Loucy (cell line): Measurements from ENCODE around the gene IL12A.

Source experiments
- H2AFZ ChIP-seq: fragments of 200-600 bp; sonication (generic); 2 replicates; pipeline ENCODE4 v1.6.0; 2016; ENCODE audit warnings: antibody characterized with exemption, mild to moderate bottlenecking, low read length, moderate library complexity
- H3F3A ChIP-seq: fragments of 200-600 bp; 2 replicates; pipeline ENCODE4 v1.6.0; 2016; ENCODE audit warnings: antibody characterized with exemption, low read depth, mild to moderate bottlenecking
- H3K27me3 ChIP-seq: fragments of 200-600 bp; sonication (generic); 2 replicates; pipeline ENCODE4 v1.6.1; 2014; ENCODE audit warnings: low read length, mild to moderate bottlenecking; ENCODE audit not compliant: insufficient read depth, poor library complexity, severe bottlenecking
- H3K36me3 ChIP-seq: fragments of 200-600 bp; sonication (generic); 2 replicates; pipeline ENCODE4 v1.6.1; 2016; ENCODE audit warnings: low read length; ENCODE audit not compliant: insufficient read depth
- H3K4me1 ChIP-seq: fragments of 200-600 bp; sonication (generic); 2 replicates; pipeline ENCODE4 v1.5.1; 2014; ENCODE audit warnings: low read length, mild to moderate bottlenecking; ENCODE audit not compliant: insufficient read depth, poor library complexity, severe bottlenecking
- H3K4me2 ChIP-seq: fragments of 200-600 bp; sonication (generic); 2 replicates; pipeline ENCODE4 v1.6.0; 2014; ENCODE audit warnings: antibody characterized with exemption, low read length, low read depth, mild to moderate bottlenecking; ENCODE audit not compliant: poor library complexity, severe bottlenecking
- H3K4me3 ChIP-seq: fragments of 200-600 bp; sonication (generic); 2 replicates; pipeline ENCODE4 v1.5.1; 2014; ENCODE audit warnings: low read length, mild to moderate bottlenecking, mixed read lengths; ENCODE audit not compliant: poor library complexity, severe bottlenecking
- H3K79me2 ChIP-seq: fragments of 200-600 bp; sonication (generic); 2 replicates; pipeline ENCODE4 v1.6.1; 2014; ENCODE audit warnings: low read length; ENCODE audit not compliant: insufficient read depth
- H3K9ac ChIP-seq: fragments of 200-600 bp; sonication (generic); 2 replicates; pipeline ENCODE4 v1.6.0; 2014; ENCODE audit warnings: mild to moderate bottlenecking, low read depth, low read length, moderate library complexity; ENCODE audit not compliant: poor library complexity, severe bottlenecking
- H3K9me2 ChIP-seq: fragments of 200-600 bp; sonication (generic); replicated peaks from 2 replicates; pipeline ENCODE4 v1.6.1; 2016; ENCODE audit warnings: low read depth, low read length, mixed read lengths
- H3K9me3 ChIP-seq: fragments of 200-600 bp; sonication (generic); 2 replicates; pipeline ENCODE4 v1.6.1; 2014; ENCODE audit warnings: mild to moderate bottlenecking, antibody characterized with exemption, low read length, low read depth; ENCODE audit not compliant: insufficient read depth
- H4K20me1 ChIP-seq: fragments of 200-600 bp; sonication (generic); 2 replicates; pipeline ENCODE4 v1.6.0; 2014; ENCODE audit warnings: antibody characterized with exemption, low read length, mild to moderate bottlenecking; ENCODE audit not compliant: insufficient read depth, poor library complexity, severe bottlenecking
- CTCF ChIP-seq: fragments of 200-600 bp; sonication (generic); conservative IDR thresholded peaks from 2 replicates; pipeline ENCODE4 v1.5.1; 2014; ENCODE audit warnings: mild to moderate bottlenecking, antibody characterized with exemption, low read length
- EZH2phosphoT487 ChIP-seq: fragments of 200-600 bp; IDR thresholded peaks from 2 replicates; pipeline ENCODE4 v1.6.1; 2018; ENCODE audit warnings: antibody characterized with exemption, mild to moderate bottlenecking, moderate library complexity, borderline replicate concordance

IL12A gene

GRCh38 chr3:159945930-159946329 lies 42.7 kb upstream of the IL12A start:
- Histone ChIP-seq H3K4me3 (no peak overlapping the region), H2AFZ (no peak overlapping the region), H3K27me3 (no peaks in the 10 kb centered on the region), H3K79me2 (no peaks in the 10 kb centered on the region), H3F3A (no peaks in the 10 kb centered on the region), H3K9me3 (no peaks in the 10 kb centered on the region), H3K9me2 (no peaks in the 10 kb centered on the region), H3K4me2 (no peak overlapping the region), H3K36me3 (no peaks in the 10 kb centered on the region), H3K9ac (no peak overlapping the region), H3K4me1 (peaks cover 6% of the 10 kb centered on the region), H4K20me1 (no peaks in the 10 kb centered on the region)
- TF ChIP-seq CTCF = no peak
- no peak for TF ChIP-seq EZH2phosphoT487

- Histone ChIP-seq H2AFZ (no peak overlapping the region), H3K4me2 (no peak overlapping the region), H3F3A (no peaks in the 10 kb centered on the region), H3K9ac (no peak overlapping the region), H3K36me3 (no peaks in the 10 kb centered on the region), H3K79me2 (no peaks in the 10 kb centered on the region), H3K27me3 (no peaks in the 10 kb centered on the region), H3K9me2 (no peaks in the 10 kb centered on the region), H3K9me3 (no peaks in the 10 kb centered on the region), H4K20me1 (no peaks in the 10 kb centered on the region), H3K4me1 (no peaks in the 10 kb centered on the region), H3K4me3 (no peak overlapping the region)
- TF ChIP-seq CTCF (no peak), EZH2phosphoT487 (no peak)
Observed at GRCh38 chr3:159947220-159947619, 41.4 kb upstream of the IL12A start.

- Histone ChIP-seq H3K27me3 (no peaks in the 10 kb centered on the region), H3K9me3 (no peaks in the 10 kb centered on the region), H3F3A (no peaks in the 10 kb centered on the region), H3K4me2 (no peak overlapping the region), H3K9ac (no peak overlapping the region), H3K79me2 (no peaks in the 10 kb centered on the region), H3K36me3 (no peaks in the 10 kb centered on the region), H3K4me1 (no peaks in the 10 kb centered on the region), H3K4me3 (no peak overlapping the region), H3K9me2 (no peaks in the 10 kb centered on the region), H2AFZ (no peak overlapping the region), H4K20me1 (no peaks in the 10 kb centered on the region)
- TF ChIP-seq CTCF (no peak), EZH2phosphoT487 (no peak)
Observed at GRCh38 chr3:159948429-159949144, 40.0 kb upstream of the IL12A start.
